DMS 273 (cell line): ENCODE data around the gene XAB2.
"Not testable (repeated sequence)": the region's sequence is repeated elsewhere in the genome, so short reads cannot be mapped to it uniquely, and the experiment has no call there.

ENCODE experiments used
- DNase-seq: peaks from one replicate; lab custom pipeline; 2025; ENCODE audit not compliant: unreplicated experiment; lab: John Stamatoyannopoulos, UW

XAB2 gene

GRCh38 chr19:7650148-7650547 lies 20.8 kb upstream of the XAB2 start:
- no peak for DNase-seq

DNA sequence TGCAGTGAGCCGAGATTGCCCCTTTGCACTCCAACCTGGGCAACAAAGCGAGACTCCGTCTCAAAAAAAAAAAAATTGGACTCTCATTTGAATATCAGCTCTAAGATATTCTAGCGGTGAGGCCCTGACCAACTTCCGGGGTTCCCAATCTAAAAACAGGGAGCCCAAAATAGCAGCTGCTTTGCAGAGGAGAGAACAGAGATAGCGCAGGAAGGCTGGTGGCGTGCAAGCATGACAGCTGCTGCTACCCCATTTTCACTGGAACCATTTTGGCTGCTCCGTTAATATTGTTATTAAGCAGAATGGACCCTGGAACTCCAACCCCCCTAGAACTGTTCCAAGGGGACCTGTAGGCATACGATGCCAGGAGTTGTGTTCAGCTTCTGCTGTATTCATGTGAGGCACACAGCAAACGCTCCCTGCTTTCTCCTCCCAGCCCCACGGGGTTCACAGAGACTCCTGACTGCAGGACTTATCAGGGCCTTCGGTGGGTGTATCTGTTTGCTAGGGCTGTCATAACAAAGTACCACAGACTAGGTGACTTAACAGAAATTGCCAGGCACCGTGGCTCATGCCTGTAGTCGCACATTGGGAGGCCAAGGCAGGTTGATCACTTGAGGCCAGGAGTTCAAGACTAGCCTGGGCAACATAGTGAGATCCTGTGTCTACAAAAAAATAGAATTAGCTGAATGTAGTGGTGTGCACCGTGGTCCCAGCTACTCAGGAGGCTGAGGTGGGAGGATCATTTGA lies 19.1 kb upstream of the XAB2 start:
- DNase-seq = no peak

DNA sequence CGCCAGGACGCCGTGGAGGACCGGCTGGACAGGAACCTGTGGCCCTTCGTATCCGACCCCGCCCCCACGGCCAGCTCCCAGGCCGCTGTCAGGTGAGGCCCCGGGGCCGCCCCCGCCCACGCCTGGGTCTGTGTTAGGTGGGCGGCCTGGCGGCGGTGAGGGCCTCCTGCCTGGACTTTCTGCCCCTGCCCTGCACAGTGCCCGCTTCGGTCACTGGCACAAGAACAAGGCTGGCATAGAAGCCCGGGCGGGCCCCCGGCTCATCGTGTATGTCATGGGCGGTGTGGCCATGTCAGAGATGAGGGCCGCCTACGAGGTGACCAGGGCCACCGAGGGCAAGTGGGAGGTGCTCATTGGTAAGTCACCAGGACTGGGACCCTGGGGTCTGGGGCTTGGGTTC lies 17.8 kb upstream of the XAB2 start:
- no peak for DNase-seq

DNA sequence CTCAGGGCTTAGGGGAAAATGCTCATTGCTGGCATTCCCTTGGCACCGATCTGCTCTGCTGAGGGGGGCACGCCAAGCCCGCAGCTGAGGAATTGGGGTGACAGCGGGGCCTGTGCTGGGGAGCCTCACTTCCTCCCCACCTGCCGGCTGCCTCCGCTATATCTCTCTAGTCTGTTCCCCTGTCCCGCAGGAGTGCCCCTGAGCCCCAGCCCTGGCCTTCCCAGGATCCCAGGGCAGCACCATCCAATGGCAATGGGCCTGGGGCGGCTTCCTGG lies 17.0 kb upstream of the XAB2 start:
- DNase-seq = no peak

DNA sequence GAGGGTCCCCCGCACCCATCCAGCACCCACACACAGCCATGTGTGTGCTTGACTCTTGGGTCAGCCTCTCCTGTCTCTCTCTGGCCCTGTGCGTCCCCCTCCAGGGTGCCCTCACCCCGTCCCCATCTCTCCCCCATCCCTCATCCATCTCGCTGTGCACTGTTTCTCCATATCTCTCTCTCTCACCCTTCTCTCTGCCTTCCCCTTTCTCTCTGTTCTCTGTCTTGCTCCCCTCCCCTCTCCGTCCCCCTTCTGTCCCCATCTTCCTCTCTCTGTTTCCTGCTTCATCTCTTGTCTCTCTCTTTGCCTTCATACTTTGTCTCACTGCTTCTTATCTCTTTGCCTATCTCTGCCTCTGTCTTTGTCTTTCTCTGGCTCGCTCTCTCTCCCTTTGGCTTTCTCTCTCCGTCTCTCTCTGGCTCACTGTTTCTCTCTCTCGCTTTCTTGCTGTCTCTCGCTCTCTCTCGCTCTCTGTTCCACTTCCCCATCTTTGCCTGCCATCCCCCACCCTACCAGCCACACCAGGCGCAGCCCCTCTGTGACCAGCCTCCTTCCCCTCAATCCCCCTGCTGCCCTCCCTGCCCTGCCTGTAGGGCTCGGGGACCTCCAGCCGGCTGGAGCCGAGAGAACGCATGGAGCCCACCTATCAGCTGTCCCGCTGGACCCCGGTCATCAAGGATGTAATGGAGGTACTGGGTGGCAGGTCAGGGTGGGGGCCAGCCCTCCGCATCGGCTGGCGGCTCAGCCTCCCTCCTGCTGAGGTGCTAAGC lies 16.5 kb upstream of the XAB2 start:
- DNase-seq = no peak

- no peak for DNase-seq
Measured at GRCh38 chr19:7645163-7645562, 15.8 kb upstream of the XAB2 start.

DNA sequence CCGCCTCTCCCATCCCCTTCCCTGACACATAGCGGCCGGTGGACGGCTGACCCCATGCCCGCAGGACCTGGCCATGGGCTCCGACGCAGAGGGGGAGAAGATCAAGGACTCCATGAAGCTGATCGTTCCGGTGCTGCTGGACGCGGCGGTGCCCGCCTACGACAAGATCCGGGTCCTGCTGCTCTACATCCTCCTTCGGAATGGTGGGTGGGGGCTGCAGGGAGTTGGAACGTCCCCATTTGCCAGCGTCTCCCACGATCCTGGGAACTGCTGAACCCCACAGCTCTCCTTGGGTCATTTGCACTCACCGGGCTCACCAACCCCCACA lies 15.2 kb upstream of the XAB2 start:
- DNase-seq = no peak

DNA sequence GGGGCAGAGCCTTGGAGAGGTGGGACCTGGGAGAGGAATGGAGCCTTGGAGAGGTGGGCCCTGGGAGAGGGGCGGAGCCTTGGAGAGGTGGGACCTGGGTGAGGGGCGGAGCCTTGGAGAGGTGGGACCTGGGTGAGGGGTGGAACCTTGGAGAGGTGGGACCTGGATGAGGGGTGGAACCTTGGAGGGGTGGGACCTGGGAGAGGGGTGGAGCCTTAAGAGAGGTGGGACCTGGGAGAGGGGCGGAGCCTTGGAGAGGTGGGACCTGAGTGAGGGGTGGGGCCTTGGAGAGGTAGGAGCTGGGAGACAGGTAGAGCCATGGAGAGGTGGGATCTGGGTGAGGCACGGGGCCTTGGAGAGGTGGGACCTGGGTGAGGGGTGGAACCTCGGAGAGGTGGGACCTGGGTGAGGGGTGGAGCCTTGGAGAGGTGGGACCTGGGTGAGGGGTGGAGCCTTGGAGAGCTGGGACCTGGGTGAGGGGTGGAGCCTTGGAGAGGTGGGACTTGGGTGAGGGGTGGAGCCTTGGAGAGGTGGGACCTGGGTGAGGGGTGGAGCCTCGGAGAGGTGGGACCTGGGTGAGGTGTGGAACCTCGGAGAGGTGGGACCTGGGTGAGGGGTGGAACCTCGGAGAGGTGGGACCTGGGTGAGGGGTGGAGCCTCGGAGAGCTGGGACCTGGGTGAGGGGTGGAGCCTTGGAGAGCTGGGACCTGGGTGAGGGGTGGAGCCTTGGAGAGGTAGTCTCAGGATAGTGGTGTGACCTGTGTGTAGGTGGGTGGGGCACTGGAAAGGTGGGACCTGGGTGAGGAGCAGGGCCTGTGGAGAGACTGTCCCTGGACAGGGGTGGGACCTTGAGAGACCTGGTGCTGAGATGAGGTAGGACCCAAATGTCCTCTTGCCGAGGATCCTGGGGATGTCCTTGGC lies 14.5 kb upstream of the XAB2 start:
- DNase-seq = not testable (repeated sequence)

GRCh38 chr19:7643031-7643415 lies 13.7 kb upstream of the XAB2 start:
- DNase-seq = no peak

- DNase-seq = no peak
Measured at GRCh38 chr19:7642295-7643030, 13.1 kb upstream of the XAB2 start.

GRCh38 chr19:7641290-7642276 lies 12.2 kb upstream of the XAB2 start:
- peak; percentile 36 for DNase-seq

- DNase-seq = no peak
Measured at GRCh38 chr19:7640803-7641202, 11.5 kb upstream of the XAB2 start.

DNA sequence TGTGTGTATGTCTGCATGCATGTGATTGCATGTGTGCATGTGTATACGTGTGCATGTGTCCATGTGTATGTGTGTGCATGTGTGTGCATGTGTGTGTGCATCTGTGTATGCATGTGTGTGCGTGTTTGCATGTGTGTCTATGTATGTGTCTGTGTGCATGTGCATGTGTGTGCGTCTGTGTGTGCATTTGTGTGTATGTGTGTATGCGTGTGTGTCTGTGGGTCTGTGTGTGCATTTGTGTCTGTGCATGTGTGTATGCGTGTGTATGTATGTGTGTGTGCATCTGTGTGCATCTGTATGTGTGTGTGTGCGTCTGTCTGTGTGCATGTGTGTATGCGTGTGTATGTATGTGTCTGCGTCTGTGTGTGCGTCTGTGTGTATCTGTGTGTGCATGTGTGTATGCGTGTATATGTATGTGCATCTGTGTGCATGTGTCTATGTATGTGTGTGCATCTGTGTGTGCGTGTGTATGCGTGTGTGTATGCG lies 10.6 kb upstream of the XAB2 start:
- no peak for DNase-seq

GRCh38 chr19:7638802-7639465 lies 9.6 kb upstream of the XAB2 start:
- DNase-seq = peak; percentile 92

GRCh38 chr19:7637374-7638256 lies 8.3 kb upstream of the XAB2 start:
- no peak for DNase-seq

- DNase-seq = peak; percentile 56
Measured at GRCh38 chr19:7636691-7637373, 7.5 kb upstream of the XAB2 start, which contains the start of gene STXBP2. STXBP2 (plus strand) TSS chr19:7637110; CDS start chr19:7637150, 40 bp downstream.

GRCh38 chr19:7636317-7636690 lies 7.0 kb upstream of the XAB2 start:
- DNase-seq = no peak

- no peak for DNase-seq
Measured at GRCh38 chr19:7635670-7636069, 6.3 kb upstream of the XAB2 start.
